H4 (cell line): ENCODE measurements around the gene FMOD. TPM values are rescaled to one million over a fixed set of nuclear protein-coding genes. Genes with fewer than 3 reads are reported as not detected.

ENCODE experiments used
- DNase-seq: peaks from one replicate; pipeline ENCODE4 v3.0.0-alpha.2; 2015; ENCODE audit warnings: low spot score
- total RNA-seq: library from RNA; depleted of rRNA; stranded (reverse); fragments of >200 nt; shearing (Covaris generic); gene quantifications from 2 replicates; pipeline ENCODE4 v1.2.3, GENCODE V29; 2014; rRNA removed

The FMOD gene
- total RNA-seq, result 0.10 TPM in 1 of 2 replicates, not detected in the other

GRCh38 chr1:203351037-203351625 lies at the start of gene FMOD:
Gene FMOD (minus strand): TSS chr1:203351122. CDS start chr1:203348270, 2,852 bp downstream.
- no peak for DNase-seq

- DNase-seq, result no peak
These were observed 45.8 kb upstream of the FMOD start for GRCh38 chr1:203396595-203397194.

- DNase-seq, result no peak
These were observed 44.8 kb upstream of the FMOD start for GRCh38 chr1:203395751-203396150.

- no peak for DNase-seq
These were observed 39.4 kb upstream of the FMOD start for GRCh38 chr1:203390298-203390697.

- DNase-seq, result no peak
These were observed 37.8 kb upstream of the FMOD start for GRCh38 chr1:203388683-203389082.

DNA sequence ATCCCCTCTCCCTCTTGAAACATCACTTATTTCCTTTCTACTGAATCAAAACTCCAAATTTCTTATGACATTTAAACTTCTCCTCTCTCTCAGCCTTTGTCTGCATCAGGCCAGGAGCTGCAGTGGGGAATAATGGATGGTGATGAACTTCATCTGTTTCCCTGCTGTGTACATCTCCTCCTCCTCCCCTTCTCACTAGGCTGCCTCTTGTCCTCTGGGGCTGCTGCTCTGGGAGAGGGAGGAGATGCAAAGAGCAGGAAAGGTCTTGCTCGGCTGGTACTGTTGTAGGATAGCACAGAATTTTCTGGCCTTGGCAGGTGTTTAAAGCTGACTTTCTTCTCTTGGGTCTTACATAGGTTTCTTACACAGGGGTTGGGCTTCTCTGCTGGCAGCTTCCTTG lies 31.1 kb upstream of the FMOD start:
- no peak for DNase-seq

GRCh38 chr1:203381151-203381751 lies 30.3 kb upstream of the FMOD start:
- DNase-seq, result no peak

DNA sequence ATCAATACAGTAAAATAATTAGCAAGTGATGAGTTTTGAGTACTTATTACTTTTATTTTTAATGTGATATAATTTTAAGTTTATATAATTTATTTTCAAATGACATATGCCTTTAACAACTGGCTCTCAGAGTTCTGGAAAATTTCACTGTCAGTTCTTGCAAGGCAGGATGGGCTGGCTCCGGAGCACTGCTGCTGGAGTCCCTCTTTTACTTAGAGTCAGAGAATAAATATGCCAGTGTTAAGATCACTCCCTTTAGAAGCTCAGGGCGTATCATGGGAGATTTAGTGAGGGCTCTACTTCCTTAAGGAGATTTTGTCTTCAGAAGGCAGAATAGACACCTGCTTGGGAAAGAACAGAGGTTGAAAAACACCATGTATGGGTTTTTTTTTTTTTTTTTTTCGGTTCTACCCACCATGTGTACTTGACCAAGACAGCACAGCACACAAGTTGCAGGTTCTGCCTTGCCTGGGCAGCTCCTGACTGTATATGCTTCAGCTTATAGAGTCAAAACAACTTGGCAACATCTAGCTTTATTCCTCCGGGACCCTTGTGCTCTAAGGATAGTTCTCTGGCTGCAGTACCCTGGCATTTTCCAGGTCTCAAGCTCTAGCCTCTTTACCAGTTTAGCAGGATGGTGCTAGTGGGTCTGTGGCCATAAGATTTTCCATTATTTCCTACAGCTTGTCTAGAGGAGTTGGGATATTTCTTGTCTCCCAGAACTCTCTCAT lies 29.7 kb upstream of the FMOD start:
- DNase-seq, result no peak

DNA sequence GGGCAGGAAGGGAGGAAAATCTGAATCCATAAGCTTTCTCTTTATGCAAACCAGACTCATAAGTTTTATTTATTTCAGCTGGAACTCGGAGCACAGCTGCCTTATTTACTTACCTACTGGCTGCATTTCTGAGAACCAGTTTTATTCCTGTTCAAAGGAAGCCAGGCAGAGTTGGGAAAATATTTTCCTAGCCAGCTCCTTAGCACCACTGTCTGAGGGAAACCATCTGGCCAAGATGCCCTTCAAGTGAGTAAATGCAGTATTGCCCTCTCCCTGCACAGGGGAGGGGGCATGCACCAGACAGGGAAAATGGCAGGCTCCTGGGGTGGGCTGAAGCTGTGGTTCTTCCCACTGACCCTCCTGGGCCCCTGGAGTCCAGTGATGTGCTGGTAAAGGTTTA lies 28.9 kb upstream of the FMOD start:
- DNase-seq, result no peak

DNA sequence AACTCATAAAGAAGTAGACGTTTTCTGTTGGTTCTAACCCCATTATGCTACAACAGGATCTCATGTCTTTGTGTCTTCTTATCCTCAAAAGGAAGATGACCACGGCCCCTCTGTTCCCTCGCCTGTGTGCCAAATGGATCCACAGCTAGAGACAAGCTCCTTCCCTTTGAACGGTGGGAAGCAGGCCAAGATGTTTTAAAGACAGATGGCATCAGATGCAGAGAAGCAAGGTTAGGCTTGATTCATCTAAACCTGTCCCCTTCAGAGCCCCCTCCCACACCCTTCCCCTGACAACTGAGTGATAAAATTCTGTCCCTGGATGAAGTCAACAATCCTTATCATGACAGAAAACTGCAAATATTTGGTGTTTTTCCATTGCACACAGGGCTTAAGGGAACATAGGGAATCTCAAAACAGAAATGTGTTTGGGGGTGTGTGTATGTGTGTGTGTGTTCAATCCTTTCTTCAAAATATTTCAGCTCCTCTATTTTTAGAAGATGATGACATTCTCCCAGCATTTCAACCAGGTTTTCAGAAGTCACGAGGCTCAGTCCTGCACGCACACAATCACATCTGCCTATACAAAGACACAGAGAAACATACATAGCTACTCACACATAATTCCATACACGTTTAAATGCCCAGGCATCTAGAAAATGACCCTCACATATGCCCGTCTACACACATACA lies 27.8 kb upstream of the FMOD start:
- no peak for DNase-seq

DNA sequence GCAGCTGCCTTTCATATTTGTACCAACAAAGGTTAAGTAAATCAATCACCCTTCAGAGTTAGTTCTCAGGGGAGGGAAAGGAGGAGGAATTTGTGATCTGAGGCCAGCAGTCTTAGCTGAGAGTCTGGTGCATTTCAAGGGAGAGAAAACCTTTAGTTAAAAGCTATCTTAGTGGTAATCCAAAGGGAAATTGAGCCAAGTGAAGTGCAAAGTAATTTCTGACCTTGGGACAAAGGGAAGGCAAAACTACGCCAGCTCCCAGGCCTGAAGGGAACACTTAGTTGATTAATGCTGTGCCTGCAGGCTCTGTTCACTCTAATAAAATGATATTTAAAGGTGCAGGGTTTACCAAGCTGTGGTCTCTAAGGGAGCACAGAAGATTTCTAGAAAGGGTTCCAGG lies 23.1 kb upstream of the FMOD start:
- no peak for DNase-seq

GRCh38 chr1:203373002-203373401 lies 22.1 kb upstream of the FMOD start:
- DNase-seq, result no peak

DNA sequence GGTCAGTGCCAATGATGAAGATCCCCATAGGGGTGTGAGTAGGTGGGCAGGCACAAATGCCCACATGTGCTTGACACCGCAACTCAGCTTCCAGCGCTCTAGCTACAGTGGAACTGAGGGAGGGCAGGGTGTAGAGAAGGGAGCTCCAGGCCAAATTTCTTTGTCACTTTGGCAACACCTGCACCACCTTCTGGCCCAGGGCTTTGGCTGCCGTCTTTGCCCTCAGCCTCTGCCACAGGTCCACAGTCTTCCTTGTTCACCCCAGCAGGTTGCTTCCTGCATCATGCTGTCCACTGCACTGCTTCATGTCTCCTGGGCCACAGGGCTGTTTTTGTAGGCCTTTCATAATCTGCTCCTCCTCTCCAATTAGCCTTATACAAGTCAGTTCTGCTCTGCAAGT lies 20.4 kb upstream of the FMOD start:
- DNase-seq, result no peak

GRCh38 chr1:203369666-203370065 lies 18.7 kb upstream of the FMOD start:
- DNase-seq, result no peak

DNA sequence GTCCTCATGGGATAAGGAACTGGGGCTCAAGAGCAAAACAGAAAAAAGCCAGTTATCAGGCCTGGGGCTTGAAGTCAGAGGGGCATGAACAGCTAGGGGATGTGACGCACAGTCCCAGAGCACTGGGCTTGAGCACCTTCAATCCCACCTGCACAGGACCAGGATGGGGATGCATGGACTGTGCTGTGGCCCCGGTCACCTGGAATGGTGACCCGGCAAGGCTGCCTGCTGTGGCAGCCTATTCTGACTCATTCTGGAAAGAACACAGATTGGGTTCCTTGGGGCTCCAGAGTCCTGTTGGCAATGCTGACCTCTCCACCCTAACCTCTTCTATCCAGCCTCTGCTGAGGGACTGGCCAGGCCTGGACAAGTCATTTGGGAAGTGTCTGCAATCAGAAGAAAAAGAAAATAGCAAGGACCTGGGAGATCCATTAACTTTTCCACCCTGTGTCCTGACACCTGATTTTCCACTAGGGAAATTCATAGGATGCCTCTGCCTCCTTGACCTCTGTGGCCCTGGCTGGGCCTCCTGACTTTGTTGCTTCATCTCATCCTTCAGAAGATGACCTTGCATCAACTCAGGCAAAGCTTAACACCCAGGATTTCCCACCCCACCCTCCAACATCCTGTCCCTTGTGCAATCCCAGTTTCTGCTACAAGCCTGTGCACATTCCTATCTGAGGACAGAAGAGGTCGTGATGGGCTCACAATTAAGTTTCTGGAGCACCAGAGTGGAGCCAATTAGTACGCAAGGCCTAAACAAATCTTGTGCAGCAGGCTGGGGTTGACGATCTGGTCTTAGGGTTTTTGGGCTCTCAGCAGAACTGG lies 17.9 kb upstream of the FMOD start:
- peak; percentile 44 for DNase-seq

GRCh38 chr1:203367057-203367456 lies 16.1 kb upstream of the FMOD start:
- DNase-seq, result no peak

DNA sequence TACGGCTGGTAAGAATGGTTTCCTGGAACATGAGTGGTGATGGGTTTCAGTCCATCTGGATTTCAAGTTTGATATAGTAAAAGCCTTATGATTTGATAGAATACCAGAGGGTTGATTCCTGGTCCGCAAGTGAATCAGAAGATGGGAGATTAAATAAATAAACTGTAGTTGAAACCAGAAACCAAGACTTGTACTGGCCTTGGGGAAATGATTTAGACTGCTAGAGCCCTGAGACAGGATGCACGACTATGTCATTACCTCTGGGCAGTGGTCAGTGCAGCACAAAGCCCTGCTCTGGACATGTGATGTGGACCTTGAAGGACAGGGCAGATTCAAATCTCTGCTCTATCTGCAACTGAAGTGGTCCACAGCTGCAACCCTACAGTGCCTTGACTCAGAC lies 15.6 kb upstream of the FMOD start:
- no peak for DNase-seq

GRCh38 chr1:203364806-203365205 lies 13.9 kb upstream of the FMOD start:
- no peak for DNase-seq

- no peak for DNase-seq
These were observed 13.3 kb upstream of the FMOD start for GRCh38 chr1:203364094-203364801.

DNA sequence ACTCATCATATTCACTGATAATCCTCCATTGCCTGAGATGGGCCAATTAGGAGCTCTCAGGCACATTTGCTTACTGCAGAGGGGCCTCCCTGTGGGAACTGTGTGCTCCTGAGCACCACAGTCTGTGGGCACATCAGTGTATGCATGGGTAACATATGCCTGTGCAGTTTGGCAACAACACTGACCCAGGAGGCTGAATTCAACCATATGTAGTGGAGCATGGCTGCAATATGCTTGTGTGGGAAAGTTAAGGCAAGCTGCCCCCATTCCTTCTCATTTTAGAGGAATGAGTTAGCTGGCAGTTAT lies 11.8 kb upstream of the FMOD start:
- no peak for DNase-seq
